HepG2 (cell line): ENCODE results near the gene TSPYL6. TPM values are rescaled to one million over a fixed set of nuclear protein-coding genes. Genes with fewer than 3 reads are reported as not detected.
A peak's percentile ranks its signal among the peaks of the same experiment; 100 is the strongest.

ENCODE experiments used
- ATAC-seq: fragments of 200-7000 bp; cut with Tn5 transposase; 3 replicates; pipeline ENCODE4 v1.9.1; 2020; ENCODE audit warnings: mild to moderate bottlenecking, moderate library complexity
- BruUV-seq: library from RNA; stranded (reverse); fragments of 400-500 nt; replicated peaks from 2 replicates; lab custom pipeline; 2021; lab: Mats Ljungman, UMichigan
- CTCF ChIA-PET: fragments of 300-600 bp; formaldehyde crosslinking; extraction: SDS; loops from one replicate; lab custom pipeline; 2021; ENCODE audit warnings: low total read pairs, inconsistent platforms, low intra/inter-chr PET ratio; lab: Yijun Ruan, JAX
- POLR2A ChIA-PET: fragments of 350-600 bp; sonication (Branson Sonifier 250); formaldehyde crosslinking; loops from one replicate; lab custom pipeline; 2020; ENCODE audit warnings: antibody characterized with exemption, inconsistent platforms; lab: Yijun Ruan, JAX
- DNase-seq: peaks from one replicate; pipeline ENCODE4 v3.0.0-alpha.2; 2015; ENCODE audit warnings: low spot score
- FAIRE-seq: peaks from 3 replicates; lab custom pipeline; 2011; peaks lifted over from hg19 to GRCh38; lab: Jason Lieb, UNC
- H2AFZ ChIP-seq: one replicate; pipeline ENCODE4 v1.6.1; 2011; ENCODE audit warnings: low read length, inconsistent platforms
- H3K27ac ChIP-seq: fragments of 300-600 bp; 3 replicates; pipeline ENCODE4 v1.8.0; 2011; ENCODE audit warnings: mixed run types, mild to moderate bottlenecking, mixed read lengths, low read length, inconsistent platforms; ENCODE audit not compliant: insufficient read depth; ENCODE audit errors: extremely low read length
- H3K27me3 ChIP-seq, 2 experiments: fragments of 200-600 bp in 1 of 2; 2 replicates in 1 of 2; 3 replicates in 1 of 2; pipeline versions ENCODE4 v1.6.0 to v1.8.0; 2011; ENCODE audit warnings: low read length in 2 of 2, mild to moderate bottlenecking in 2 of 2, moderate library complexity in 2 of 2, inconsistent platforms in 1 of 2; ENCODE audit not compliant: insufficient read depth in 2 of 2, control insufficient read depth in 1 of 2
- H3K36me3 ChIP-seq, 2 experiments: fragments of 200-600 bp in 1 of 2; replicated peaks in 1 of 2; 2 replicates in 1 of 2; 3 replicates in 1 of 2; pipeline versions ENCODE4 v1.5.1 to v1.8.0; 2011; ENCODE audit warnings: low read length in 2 of 2, inconsistent platforms in 1 of 2; ENCODE audit not compliant: insufficient read depth in 2 of 2, control insufficient read depth in 1 of 2
- H3K4me1 ChIP-seq: 2 replicates; pipeline ENCODE4 v1.5.1; 2012; ENCODE audit warnings: low read length, inconsistent platforms; ENCODE audit not compliant: insufficient read depth
- H3K4me2 ChIP-seq: 2 replicates; pipeline ENCODE4 v1.6.0; 2011; ENCODE audit warnings: low read depth, low read length, inconsistent platforms
- H3K4me3 ChIP-seq, 3 experiments: fragments of 200-600 bp in 1 of 3; sonication (generic), shearing (Covaris generic) in 1 of 3; replicated peaks in 1 of 3; 2 replicates each; pipeline ENCODE4 v1.5.1; 2011 to 2016; ENCODE audit warnings: low read length in 3 of 3, inconsistent platforms in 2 of 3, low read depth in 2 of 3, mild to moderate bottlenecking in 2 of 3, control low read depth in 1 of 3, mixed read lengths in 1 of 3; ENCODE audit not compliant: insufficient read depth in 1 of 3
- H3K79me2 ChIP-seq: one replicate; pipeline ENCODE4 v1.6.1; 2011; ENCODE audit warnings: low read length, inconsistent platforms; ENCODE audit not compliant: insufficient read depth
- H3K9ac ChIP-seq: 2 replicates; pipeline ENCODE4 v1.6.0; 2011; ENCODE audit warnings: mild to moderate bottlenecking, low read depth, low read length, inconsistent platforms; ENCODE audit not compliant: insufficient read depth
- H3K9me3 ChIP-seq: 2 replicates; pipeline ENCODE4 v1.5.1; 2012; ENCODE audit warnings: mild to moderate bottlenecking, low read length
- H4K20me1 ChIP-seq: 2 replicates; pipeline ENCODE4 v1.6.0; 2011; ENCODE audit warnings: inconsistent platforms, mild to moderate bottlenecking, low read length, moderate library complexity; ENCODE audit not compliant: insufficient read depth
- ZFY ChIP-seq: sonication (generic); formaldehyde crosslinking; IDR thresholded peaks from 2 replicates; pipeline ENCODE4 v1.4.0; 2020; ENCODE audit warnings: missing genetic modification reagents
- ZHX2 ChIP-seq, 2 experiments: sonication (generic) in 1 of 2; formaldehyde crosslinking in 1 of 2; IDR thresholded peaks; 2 replicates each; pipeline versions ENCODE4 v1.6.1 to v1.9.0; 2014 to 2022; ENCODE audit warnings: antibody characterized with exemption in 1 of 2, borderline replicate concordance in 1 of 2, inconsistent platforms in 1 of 2, low read depth in 1 of 2, missing genetic modification reagents in 1 of 2
- WGBS: methylation state at CpG from one replicate; pipeline ENCODE4 v1.1.6; 2017; ENCODE audit warnings: low lambda C conversion rate; 5-methylcytosine and 5-hydroxymethylcytosine counted together
- in situ Hi-C: cut with HindIII; loops from 2 replicates; pipeline ENCODE4 v1.10.0; 2017; ENCODE audit warnings: low pct_unique_long_range_greater_than_20kb; ENCODE audit not compliant: extremely low pct_ligation_motif_present
- intact Hi-C: fragments of 100-400 bp; cut with micrococcal nuclease; formaldehyde crosslinking; loops from one replicate; pipeline ENCODE4 v1.10.0; 2022; ENCODE audit not compliant: unreplicated experiment
- polyA plus RNA-seq, 8 experiments: library from polyadenylated mRNA; depleted of rRNA in 3 of 8; stranded (reverse) in 7 of 8; unstranded in 1 of 8; fragments of >200 nt; fragmentation: Illumina TruSeq in 4 of 8; extraction: Trizol in 4 of 8; gene quantifications; 2 replicates each; pipeline versions ENCODE4 v1.2.1 to v1.2.3, GENCODE V29; 2011 to 2016; ENCODE audit warnings: low read depth in 4 of 8, missing spikeins in 1 of 8, mixed read lengths in 1 of 8; ENCODE audit not compliant: insufficient read depth in 1 of 8
- total RNA-seq, 5 experiments: library from RNA; depleted of rRNA; stranded (reverse); fragments of >200 nt; fragmentation: Illumina TruSeq; extraction: Trizol; gene quantifications; 2 replicates each; pipeline ENCODE4 v1.2.3, GENCODE V29; 2016; ENCODE audit warnings: low read depth in 1 of 5

Gene TSPYL6
- total and polyA plus RNA-seq, 2 of the 13 experiments (the other 11 are each of a cell fraction or from before 2014, with no cell fraction given): 0.03 TPM; not detected in 1

GRCh38 chr2:54208364-54209240 is 47.4 kb downstream of the TSPYL6 start:
- TF ChIP-seq ZHX2 (IDR thresholded peaks at IDR 0.05; ENCODE audit: low read depth): no peak
- TF ChIP-seq ZHX2 (CRISPR knock-in tag; IDR thresholded peaks at IDR 0.05; ENCODE audit: borderline replicate concordance): no peak
- 0 out of 2 replicates have a peak, but pooled peaks have one; percentile 5 for TF ChIP-seq ZFY (CRISPR knock-in tag)
- H3K9ac ChIP-seq: peak overlapping the region; percentile 31
- peaks cover 79% of the 10 kb centered on the region for H3K4me1 ChIP-seq
- WGBS: 38% methylated on average over 1 of the region's 1 CpG
- no peak for FAIRE-seq
- H3K79me2 ChIP-seq: no peaks in the 10 kb centered on the region
- peak overlapping the region; percentile 48 for H3K4me2 ChIP-seq
- ChIA-PET CTCF (no interaction called here), POLR2A (interaction anchor here (1.0 to 2.1 kb wide), 3 partner anchors 14 to 93 kb away, joined by 3 to 12 read pairs (median 3); no protein-coding TSS in a partner anchor)
- no peaks in the 10 kb centered on the region for H3K36me3 ChIP-seq
- peaks cover 1% of the 10 kb centered on the region; the same call in 1 of the 2 replicates for H3K9me3 ChIP-seq
- DNase-seq: peak; percentile 29
- no peak for ATAC-seq
- TSS peak; percentile 64 for BruUV-seq
- in situ Hi-C loops: no loop called here
- no peaks in the 10 kb centered on the region for H3K27me3 ChIP-seq
- peak overlapping the region in 1 of 3 experiments; percentile 26; a peak in 1 of 6 replicates for H3K4me3 ChIP-seq
- H3K27ac ChIP-seq: peak overlapping the region; percentile 67
- no peak overlapping the region for H2AFZ ChIP-seq
- no peaks in the 10 kb centered on the region for H4K20me1 ChIP-seq
- intact Hi-C loops: loop anchor here (10.0 kb wide), 1 partner anchor 116 kb away; no protein-coding TSS in a partner anchor
